IPS-20b (cell line): ENCODE results near the gene TCEA2.

Experiments
- H3K27ac ChIP-seq: one replicate; pipeline ENCODE4 v1.5.1; 2013; ENCODE audit warnings: low read length
- H3K27me3 ChIP-seq: 2 replicates; pipeline ENCODE4 v1.6.1; 2013; ENCODE audit warnings: mild to moderate bottlenecking, low read length, inconsistent platforms; ENCODE audit not compliant: insufficient read depth
- H3K36me3 ChIP-seq: 2 replicates; pipeline ENCODE4 v1.6.1; 2013; ENCODE audit warnings: low read depth, mild to moderate bottlenecking, inconsistent platforms, low read length, moderate library complexity; ENCODE audit not compliant: insufficient read depth
- H3K4me1 ChIP-seq: 2 replicates; pipeline ENCODE4 v1.6.1; 2013; ENCODE audit warnings: mild to moderate bottlenecking, control low read depth, inconsistent platforms, low read length, moderate library complexity; ENCODE audit not compliant: insufficient read depth
- H3K4me3 ChIP-seq: 2 replicates; pipeline ENCODE4 v1.5.1; 2013; ENCODE audit warnings: mild to moderate bottlenecking, low read length, inconsistent platforms
- H3K9ac ChIP-seq: 2 replicates; pipeline ENCODE4 v1.6.1; 2013; ENCODE audit warnings: low read depth, mild to moderate bottlenecking, inconsistent platforms, low read length, moderate library complexity
- H3K9me3 ChIP-seq: 2 replicates; pipeline ENCODE4 v1.6.1; 2013; ENCODE audit warnings: mild to moderate bottlenecking, low read depth, low read length, inconsistent platforms; ENCODE audit not compliant: insufficient read depth

TCEA2 gene

GRCh38 chr20:64078934-64079272 lies 15.9 kb downstream of the TCEA2 start:
- peak overlapping the region; percentile 73 for H3K4me3 ChIP-seq

GRCh38 chr20:64079273-64080012 lies 16.4 kb downstream of the TCEA2 start, which contains the start of gene RGS19:
Gene RGS19, minus strand, starts transcription at chr20:64079518. Its CDS starts 2,632 bp downstream, at chr20:64076886.
- Histone ChIP-seq H3K4me3 (peak within 1 kb of the TSS; percentile 73), H3K27ac (no peak within 1 kb of the TSS), H3K9ac (peak within 1 kb of the TSS; percentile 65), H3K27me3 (peaks cover 43% of the 10 kb centered on the region), H3K36me3 (no peaks in the 10 kb centered on the region), H3K9me3 (no peaks in the 10 kb centered on the region), H3K4me1 (peaks cover 9% of the 10 kb centered on the region)

More at GRCh38 chr20:64078934-64079272, 15.9 kb downstream of the TCEA2 start:
- no peak overlapping the region for H3K27ac ChIP-seq
- H3K36me3 ChIP-seq, result no peaks in the 10 kb centered on the region
- H3K9ac ChIP-seq, result peak overlapping the region; percentile 65; the same call in 1 of the 2 replicates
- peaks cover 38% of the 10 kb centered on the region for H3K27me3 ChIP-seq
- H3K4me1 ChIP-seq, result peaks cover 6% of the 10 kb centered on the region
- no peaks in the 10 kb centered on the region for H3K9me3 ChIP-seq

GRCh38 chr20:64080013-64080812 lies 17.2 kb downstream of the TCEA2 start, which contains the start of gene OPRL1:
Gene OPRL1, plus strand, starts transcription at chr20:64080082. Its CDS starts 12,639 bp downstream, at chr20:64092721.
- Histone ChIP-seq H3K9ac (peak within 1 kb of the TSS; percentile 65), H3K27ac (no peak within 1 kb of the TSS), H3K4me1 (peaks cover 11% of the 10 kb centered on the region)

GRCh38 chr20:64080813-64081623 lies 18.0 kb downstream of the TCEA2 start:
- H3K4me1 ChIP-seq, result peaks cover 11% of the 10 kb centered on the region
- no peaks in the 10 kb centered on the region for H3K36me3 ChIP-seq
- peak overlapping the region; percentile 68; the same call in 1 of the 2 replicates for H3K4me3 ChIP-seq
- H3K9me3 ChIP-seq, result no peaks in the 10 kb centered on the region
- H3K9ac ChIP-seq, result no peak overlapping the region
- H3K27ac ChIP-seq, result no peak overlapping the region
- peaks cover 59% of the 10 kb centered on the region for H3K27me3 ChIP-seq

More at GRCh38 chr20:64080013-64080812, 17.2 kb downstream of the TCEA2 start, which contains the start of gene OPRL1:
- Histone ChIP-seq H3K4me3 (peak within 1 kb of the TSS; percentile 73), H3K9me3 (no peaks in the 10 kb centered on the region), H3K27me3 (peaks cover 51% of the 10 kb centered on the region), H3K36me3 (no peaks in the 10 kb centered on the region)

GRCh38 chr20:64081624-64081964 lies 18.6 kb downstream of the TCEA2 start:
- no peak overlapping the region for H3K9ac ChIP-seq
- peaks cover 65% of the 10 kb centered on the region for H3K27me3 ChIP-seq
- no peak overlapping the region for H3K4me3 ChIP-seq
- H3K36me3 ChIP-seq, result no peaks in the 10 kb centered on the region
- no peak overlapping the region for H3K27ac ChIP-seq
- no peaks in the 10 kb centered on the region for H3K9me3 ChIP-seq
- H3K4me1 ChIP-seq, result peaks cover 11% of the 10 kb centered on the region

GRCh38 chr20:64082126-64082731 lies 19.2 kb downstream of the TCEA2 start:
- Histone ChIP-seq H3K27me3 (peaks cover 68% of the 10 kb centered on the region), H3K27ac (no peak overlapping the region), H3K9me3 (no peaks in the 10 kb centered on the region), H3K36me3 (no peaks in the 10 kb centered on the region), H3K4me1 (peaks cover 11% of the 10 kb centered on the region), H3K4me3 (no peak overlapping the region), H3K9ac (no peak overlapping the region)

- Histone ChIP-seq H3K9me3 (no peaks in the 10 kb centered on the region), H3K4me1 (peaks cover 11% of the 10 kb centered on the region), H3K9ac (no peak overlapping the region), H3K27me3 (peaks cover 68% of the 10 kb centered on the region), H3K4me3 (peak overlapping the region; percentile 57), H3K36me3 (no peaks in the 10 kb centered on the region), H3K27ac (no peak overlapping the region)
Observed at GRCh38 chr20:64082820-64083377, 19.9 kb downstream of the TCEA2 start.

- Histone ChIP-seq H3K4me1 (peaks cover 11% of the 10 kb centered on the region), H3K27me3 (peaks cover 68% of the 10 kb centered on the region), H3K27ac (no peak overlapping the region), H3K36me3 (no peaks in the 10 kb centered on the region), H3K9ac (no peak overlapping the region), H3K9me3 (no peaks in the 10 kb centered on the region), H3K4me3 (peak overlapping the region; percentile 58)
Observed at GRCh38 chr20:64083378-64083803, 20.4 kb downstream of the TCEA2 start.

- H3K4me3 ChIP-seq, result peak within 1 kb of the TSS; percentile 58
- no peaks in the 10 kb centered on the region for H3K36me3 ChIP-seq
- H3K27ac ChIP-seq, result no peak within 1 kb of the TSS
- H3K9ac ChIP-seq, result no peak within 1 kb of the TSS
- H3K9me3 ChIP-seq, result no peaks in the 10 kb centered on the region
- peaks cover 68% of the 10 kb centered on the region for H3K27me3 ChIP-seq
- peaks cover 11% of the 10 kb centered on the region for H3K4me1 ChIP-seq
Observed at GRCh38 chr20:64083804-64084684, 21.0 kb downstream of the TCEA2 start, which contains the start of gene LKAAEAR1. Gene LKAAEAR1, minus strand, starts transcription at chr20:64084398. Its CDS starts 179 bp downstream, at chr20:64084219.

GRCh38 chr20:64084685-64085152 lies 21.7 kb downstream of the TCEA2 start:
- H3K27me3 ChIP-seq, result peaks cover 73% of the 10 kb centered on the region
- peak overlapping the region; percentile 58; the same call in 1 of the 2 replicates for H3K4me3 ChIP-seq
- H3K36me3 ChIP-seq, result no peaks in the 10 kb centered on the region
- H3K4me1 ChIP-seq, result peaks cover 11% of the 10 kb centered on the region
- H3K9ac ChIP-seq, result no peak overlapping the region
- H3K27ac ChIP-seq, result no peak overlapping the region
- H3K9me3 ChIP-seq, result no peaks in the 10 kb centered on the region
